NCI-H128 (cell line): ENCODE results near the gene SORBS1.
"Not testable (repeated sequence)": the region's sequence is repeated elsewhere in the genome, so short reads cannot be mapped to it uniquely, and the experiment has no call there.

Experiments used
- DNase-seq: peaks from one replicate; lab custom pipeline; 2025; ENCODE audit not compliant: unreplicated experiment; lab: John Stamatoyannopoulos, UW

The SORBS1 gene

DNA sequence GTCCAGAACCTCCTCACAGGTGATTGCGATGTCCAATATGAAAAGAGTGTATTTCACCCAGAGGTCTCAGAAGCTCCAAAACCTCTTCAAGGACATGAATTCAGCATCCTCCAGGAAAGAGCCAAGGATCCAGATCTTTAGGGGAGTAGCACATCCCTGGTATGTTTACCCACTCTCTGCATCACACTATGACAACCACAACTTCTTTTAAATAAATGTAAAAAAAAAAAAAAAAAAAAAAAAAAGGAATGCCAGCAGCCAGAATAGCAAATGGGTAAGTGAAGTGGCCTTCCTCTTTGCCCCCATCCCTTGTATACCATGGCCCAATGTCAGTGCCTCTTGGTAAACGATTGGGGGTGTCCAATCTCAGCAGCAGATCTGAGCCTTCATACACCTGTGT is 67.3 kb downstream of the SORBS1 start:
- no peak for DNase-seq

GRCh38 chr10:95487994-95488393 is 73.2 kb downstream of the SORBS1 start:
- no peak for DNase-seq

DNA sequence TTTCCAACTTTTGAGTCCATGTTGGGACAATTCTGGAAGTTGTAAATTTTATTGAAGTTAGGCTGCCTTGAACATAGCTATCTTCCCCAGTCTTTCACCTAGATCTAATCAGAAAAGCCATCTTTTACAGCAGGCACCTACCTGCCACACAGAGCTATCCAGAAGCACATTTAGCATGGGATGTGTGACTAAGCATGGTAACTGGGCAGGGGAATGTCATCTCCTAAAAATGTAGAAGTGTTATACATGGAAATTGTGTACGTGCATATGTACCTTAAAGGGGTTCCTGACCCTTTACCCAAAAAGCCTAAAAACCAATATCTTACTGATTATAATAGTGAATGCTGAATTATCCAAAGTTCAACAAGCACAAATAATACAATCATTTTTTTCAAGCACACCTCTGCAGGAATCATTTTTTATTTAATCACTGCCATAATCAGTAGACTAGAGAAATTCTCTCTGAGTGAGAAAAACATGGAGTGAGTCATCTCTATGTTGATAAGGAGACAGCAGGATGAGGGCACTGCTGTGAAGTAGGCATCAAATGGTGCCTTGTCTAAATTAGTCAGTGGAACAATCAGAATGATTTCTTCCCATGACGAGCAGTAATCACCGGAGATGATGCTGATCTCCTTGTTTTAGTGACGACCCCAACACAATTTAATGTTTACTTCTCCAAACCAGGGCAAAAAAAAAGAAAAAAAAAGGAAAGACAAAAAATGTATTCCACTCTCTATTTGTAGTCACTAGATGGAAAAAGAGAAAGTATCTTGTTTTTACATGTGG is 75.9 kb downstream of the SORBS1 start:
- DNase-seq = no peak

- DNase-seq = no peak
Observed at GRCh38 chr10:95482501-95483233, 78.5 kb downstream of the SORBS1 start.

- DNase-seq = no peak
Observed at GRCh38 chr10:95480901-95481491, 80.2 kb downstream of the SORBS1 start.

DNA sequence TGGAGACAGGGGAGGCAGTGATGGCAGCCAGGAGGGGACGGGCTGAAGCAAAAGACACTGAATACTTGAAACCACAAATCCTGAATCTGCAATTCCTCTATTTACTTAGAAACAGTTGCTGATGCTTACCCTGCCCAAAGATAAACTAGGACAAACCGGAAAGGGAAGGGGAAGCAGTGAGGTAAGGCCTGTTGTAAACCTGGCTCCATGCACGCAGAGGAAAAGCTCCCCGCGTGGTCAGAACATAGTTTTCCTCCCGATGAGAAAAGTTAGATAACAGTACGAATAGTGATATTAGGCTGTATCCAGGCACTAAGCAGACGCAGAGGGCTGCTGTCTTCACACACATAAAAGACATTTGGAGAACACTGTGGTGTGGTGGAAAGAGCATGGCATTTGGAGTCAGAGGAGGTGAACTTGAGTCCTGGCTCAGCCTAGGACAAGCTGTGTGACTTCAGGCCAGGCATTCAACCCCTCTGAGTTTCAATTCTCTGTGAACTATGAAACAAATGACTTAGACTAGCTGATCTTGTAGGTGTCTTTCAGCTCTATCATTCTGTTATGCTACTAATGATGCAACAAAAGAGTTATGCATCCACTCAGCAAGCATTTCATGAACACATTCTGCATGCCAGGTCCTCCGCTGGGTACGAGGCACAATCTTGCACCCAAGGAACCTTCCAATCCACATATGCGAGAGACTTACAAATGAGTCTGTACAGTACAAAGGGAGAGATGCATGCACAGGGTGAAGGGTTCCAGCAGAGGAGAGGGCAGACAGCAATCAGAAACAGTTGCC is 80.9 kb downstream of the SORBS1 start:
- no peak for DNase-seq

GRCh38 chr10:95478935-95479334 is 82.2 kb downstream of the SORBS1 start:
- DNase-seq = no peak

- DNase-seq = no peak
Observed at GRCh38 chr10:95478185-95478584, 83.0 kb downstream of the SORBS1 start.

DNA sequence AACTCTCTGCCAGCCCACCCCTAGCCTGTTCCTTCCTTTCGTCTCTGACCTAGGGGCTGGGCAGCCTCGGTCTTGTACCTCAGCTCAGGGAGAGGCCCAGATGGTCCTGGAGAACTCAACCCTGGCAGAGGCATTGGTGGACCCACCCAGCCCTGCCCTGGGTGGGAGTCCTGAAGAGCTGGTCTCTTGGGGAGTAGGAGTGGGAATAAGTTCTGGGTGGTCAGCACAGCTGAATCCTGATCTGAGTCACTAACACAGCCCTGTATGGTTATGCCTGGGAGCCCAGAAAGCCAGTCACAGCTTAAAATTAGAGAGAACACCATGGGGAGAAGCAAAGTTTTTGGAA is 84.0 kb downstream of the SORBS1 start:
- DNase-seq = no peak

DNA sequence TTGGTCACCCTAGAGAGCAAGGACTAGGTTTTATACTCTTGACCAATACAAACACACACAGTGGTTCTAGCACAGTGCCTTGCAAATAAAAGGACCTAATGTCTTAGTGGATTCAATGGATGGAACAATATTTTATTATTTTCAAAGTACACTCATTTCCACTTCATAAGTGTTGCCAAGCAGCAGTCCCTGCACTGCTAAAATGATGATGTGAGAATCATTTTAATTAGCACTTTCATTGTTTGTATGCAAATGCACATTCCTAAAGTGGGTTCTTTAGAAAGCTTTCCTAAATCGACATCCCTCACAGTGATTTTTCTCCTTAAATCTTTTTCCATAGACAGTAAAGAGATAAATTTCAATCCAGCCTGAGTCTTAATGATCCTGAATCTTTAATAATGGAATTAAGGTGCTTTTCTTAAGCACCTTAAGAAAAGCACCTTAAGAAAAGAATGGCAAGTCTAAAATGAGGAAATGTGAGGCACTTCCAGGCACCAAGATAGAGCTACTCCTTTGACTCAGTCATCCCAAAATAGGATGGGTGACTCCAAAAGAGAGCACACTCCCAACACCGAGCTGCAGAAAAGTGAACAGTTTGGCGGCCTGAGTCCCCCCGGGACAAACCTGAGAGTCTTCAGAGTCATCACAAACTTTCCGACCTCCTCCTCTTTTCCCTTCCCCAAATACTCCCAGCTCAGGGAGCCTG is 84.5 kb downstream of the SORBS1 start:
- no peak for DNase-seq

GRCh38 chr10:95475827-95476468 is 85.2 kb downstream of the SORBS1 start:
- no peak for DNase-seq

DNA sequence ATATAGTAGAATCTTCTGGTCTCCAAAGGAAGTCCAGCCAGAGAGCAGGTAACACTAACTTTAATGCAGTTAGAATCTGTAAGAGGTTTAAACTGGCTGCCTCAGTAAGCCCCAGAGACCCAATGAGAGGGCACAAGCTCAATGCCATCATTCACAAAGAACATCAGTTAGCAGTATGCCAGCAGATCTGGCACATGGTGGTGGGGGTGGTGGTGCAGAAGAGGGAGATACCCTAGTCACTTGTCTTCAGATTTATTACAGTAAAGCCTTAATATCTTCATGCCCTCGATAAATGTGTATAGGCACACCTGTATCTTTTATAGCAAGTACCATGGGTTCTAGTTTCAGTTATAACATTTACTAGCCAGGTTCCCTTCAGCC is 86.2 kb downstream of the SORBS1 start:
- DNase-seq = no peak

- no peak for DNase-seq
Observed at GRCh38 chr10:95474228-95475002, 86.8 kb downstream of the SORBS1 start.

DNA sequence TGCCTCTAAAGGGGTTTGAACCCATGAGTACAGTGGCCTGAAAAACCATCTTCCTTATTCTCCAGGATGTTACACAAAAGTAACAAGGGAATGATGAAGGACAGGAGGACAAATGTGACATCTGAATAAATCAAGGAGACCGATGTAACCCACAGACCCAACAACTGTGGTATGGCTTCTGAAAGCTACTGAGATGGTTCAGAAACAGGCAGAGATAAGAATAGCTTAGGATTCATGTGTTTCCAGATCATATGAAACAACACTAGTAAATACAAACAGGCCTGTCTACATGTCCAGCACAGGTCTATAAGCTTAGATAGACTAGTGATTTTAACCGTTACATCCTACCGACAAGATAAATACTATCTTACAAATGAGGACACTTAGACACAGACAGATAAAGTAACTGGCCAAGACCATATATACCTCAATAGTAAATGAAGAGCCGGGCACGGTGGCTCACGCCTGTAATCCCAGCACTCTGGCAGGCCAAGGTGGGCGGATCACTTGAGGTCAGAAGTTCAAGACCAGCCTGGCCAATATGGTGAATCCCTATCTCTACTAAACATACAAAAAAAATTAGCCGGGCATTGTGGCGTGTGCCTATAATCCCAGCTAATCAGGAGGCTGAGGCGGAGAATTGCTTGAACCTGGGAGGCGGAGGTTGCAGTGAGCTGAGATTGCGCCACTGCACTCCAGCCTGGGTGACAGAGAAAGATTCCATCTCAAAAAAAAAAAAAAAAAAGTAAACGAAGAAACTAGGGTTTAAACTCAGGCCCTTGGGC is 88.7 kb downstream of the SORBS1 start:
- no peak for DNase-seq

DNA sequence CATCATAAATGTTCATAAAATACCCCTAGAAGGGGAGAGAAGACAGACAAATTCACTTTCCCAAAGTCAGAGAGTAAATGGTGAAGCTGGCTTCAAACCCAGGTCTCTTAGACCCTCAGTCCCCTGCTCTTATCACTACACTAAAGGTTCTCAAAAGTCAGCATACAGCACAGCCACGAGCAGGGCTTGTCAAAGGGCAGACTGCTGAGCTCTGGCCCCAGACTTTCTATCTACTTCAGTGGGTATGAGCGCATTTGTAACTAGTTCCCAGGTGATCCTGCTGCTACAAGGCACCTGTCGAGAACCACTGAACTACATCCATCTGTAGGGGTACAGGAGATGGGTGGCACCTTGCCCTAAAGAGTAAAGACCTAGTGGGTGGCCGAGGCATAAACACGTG is 91.5 kb downstream of the SORBS1 start:
- DNase-seq = no peak

- DNase-seq = no peak
Observed at GRCh38 chr10:95469251-95469650, 91.9 kb downstream of the SORBS1 start.

DNA sequence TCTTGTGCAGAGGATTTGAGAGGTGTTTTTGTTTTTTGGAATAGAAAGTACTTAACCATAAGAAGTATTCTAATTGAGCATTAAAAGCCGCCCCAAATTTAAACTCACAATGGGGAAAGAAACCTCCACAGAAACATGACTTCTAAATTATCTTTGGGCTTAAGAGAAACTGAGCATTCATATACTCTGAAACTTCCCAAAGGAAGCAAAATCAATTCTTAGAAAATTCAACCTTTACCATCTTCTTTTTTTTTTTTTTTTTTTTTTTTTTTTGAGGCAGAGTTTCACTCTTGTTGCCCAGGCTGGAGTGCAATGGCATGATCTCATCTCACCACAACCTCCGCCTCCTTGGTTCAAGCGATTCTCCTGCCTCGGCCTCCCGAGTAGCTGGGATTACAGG is 93.5 kb downstream of the SORBS1 start:
- not testable (repeated sequence) for DNase-seq

GRCh38 chr10:95467162-95467599 is 94.0 kb downstream of the SORBS1 start:
- DNase-seq = no peak

DNA sequence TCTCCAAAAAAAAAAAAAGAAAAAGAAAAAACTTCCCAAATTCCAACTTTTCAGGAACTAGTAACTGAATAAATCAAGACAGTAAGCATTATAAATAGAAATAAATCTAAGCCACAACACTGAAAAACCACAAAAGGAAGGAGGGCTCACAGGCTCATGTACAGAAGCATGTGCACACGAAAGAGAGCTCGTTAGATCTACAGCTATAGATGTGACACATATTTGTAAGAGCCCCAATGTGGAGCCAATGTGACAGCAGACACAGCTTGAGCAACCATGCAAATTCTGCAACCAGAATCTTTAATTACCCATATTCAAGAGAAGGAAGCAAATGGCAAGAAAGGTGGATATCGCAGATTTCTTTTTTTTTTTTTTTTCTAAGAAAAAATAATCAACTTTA is 94.7 kb downstream of the SORBS1 start:
- DNase-seq = no peak
